GM12874 (cell line): ENCODE data around the gene TEKT3.

Source experiments
- CTCF ChIP-seq: IDR thresholded peaks from 2 replicates; pipeline ENCODE4 v1.5.1; 2011; ENCODE audit warnings: low read depth, mild to moderate bottlenecking, control low read depth, low read length, moderate library complexity; ENCODE audit not compliant: insufficient read depth

The TEKT3 gene

GRCh38 chr17:15340966-15341365 lies 431 bp downstream of the TEKT3 start:
- TF ChIP-seq CTCF, result no peak

- TF ChIP-seq CTCF, result no peak
Measured at GRCh38 chr17:15335446-15335845, 6.0 kb downstream of the TEKT3 start.

- no peak for TF ChIP-seq CTCF
Measured at GRCh38 chr17:15334266-15334665, 7.1 kb downstream of the TEKT3 start.

- no peak for TF ChIP-seq CTCF
Measured at GRCh38 chr17:15332338-15332737, 9.1 kb downstream of the TEKT3 start.

GRCh38 chr17:15323131-15323530 lies 18.3 kb downstream of the TEKT3 start:
- no peak for TF ChIP-seq CTCF

GRCh38 chr17:15321556-15322251 lies 19.7 kb downstream of the TEKT3 start:
- no peak for TF ChIP-seq CTCF

- TF ChIP-seq CTCF, result no peak
Measured at GRCh38 chr17:15319452-15320010, 21.9 kb downstream of the TEKT3 start.
